NT2/D1 (cell line): Measurements from ENCODE around the gene SDCBP2.

Experiments used
- SUZ12 ChIP-seq: IDR thresholded peaks from 2 replicates; pipeline ENCODE4 v1.6.1; 2011; ENCODE audit not compliant: insufficient read length, insufficient read depth; ENCODE audit errors: extremely low read depth
- ZNF274 ChIP-seq: IDR thresholded peaks from 2 replicates; pipeline ENCODE4 v1.6.1; 2011; ENCODE audit warnings: mild to moderate bottlenecking, low read depth, low read length

DNA sequence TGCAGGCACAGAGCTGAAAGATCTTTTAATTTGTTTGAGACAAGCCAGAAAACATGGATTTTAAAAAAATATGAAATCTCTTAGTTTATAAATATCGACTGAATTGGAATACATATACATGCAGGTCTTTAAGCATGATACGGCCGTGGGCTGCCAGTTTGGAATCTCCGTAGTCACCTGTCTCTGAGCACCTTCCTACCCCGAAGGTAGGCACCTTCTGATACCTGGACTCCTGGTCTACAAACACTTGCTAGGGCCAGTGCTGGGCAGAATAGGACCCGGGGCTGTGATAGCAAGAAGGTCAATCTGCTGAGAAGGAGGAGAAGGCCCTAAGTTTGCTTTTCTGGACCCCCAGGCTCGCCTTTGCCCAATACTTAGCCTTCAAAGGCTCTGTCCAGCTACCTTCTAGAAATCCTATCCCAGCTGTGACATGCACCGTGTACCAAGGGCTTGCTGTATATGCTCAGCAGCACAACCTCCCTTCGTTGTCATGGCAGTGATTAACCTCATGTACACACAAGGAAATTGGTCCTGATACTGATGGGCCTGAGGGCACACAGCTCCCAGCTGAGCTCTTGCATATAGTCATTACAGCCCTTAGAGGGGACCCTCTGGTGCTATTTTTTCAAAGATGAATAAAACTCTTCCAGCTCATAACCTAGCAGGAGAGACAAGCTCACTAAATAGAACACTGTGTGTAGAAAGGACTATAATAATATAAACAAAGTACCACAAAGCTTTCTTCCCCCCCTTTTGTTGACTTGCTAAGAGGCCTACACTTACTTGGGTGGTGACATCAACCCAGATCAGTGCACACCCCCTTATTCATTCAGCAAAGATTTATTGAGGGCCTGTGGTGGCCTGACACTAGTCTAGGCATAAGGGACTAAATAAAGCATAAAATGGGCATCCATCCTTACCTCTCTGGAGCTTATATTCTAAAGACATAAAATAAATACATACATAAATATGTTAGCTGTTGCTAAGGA lies 45.1 kb downstream of the SDCBP2 start:
- TF ChIP-seq ZNF274, result no peak
- TF ChIP-seq SUZ12, result no peak
